Body of pancreas (tissue), 4 donors: ENCODE data around the gene C2orf74. TPM values are rescaled to one million over a fixed set of nuclear protein-coding genes. Genes with fewer than 3 reads are reported as not detected.

Experiments used
- ATAC-seq: fragments of 150-250 bp; one replicate; pipeline ENCODE4 v1.9.1; 2016
- DNase-seq, 4 donors: peaks; one replicate each; pipeline ENCODE4 v3.0.0-alpha.2; 2019
- H3K27ac ChIP-seq, 4 donors: fragments of 200-600 bp; sonication (generic); 1 replicate in 3 of 4; 2 replicates in 1 of 4; pipeline versions ENCODE4 v1.5.1 to v1.6.1; 2016 to 2019; ENCODE audit warnings: mild to moderate bottlenecking in 1 of 4, mixed read lengths in 1 of 4, moderate library complexity in 1 of 4
- H3K27me3 ChIP-seq, 2 donors: fragments of 200-600 bp; sonication (generic); one replicate each; pipeline ENCODE4 v1.6.0; 2016; ENCODE audit warnings: mild to moderate bottlenecking in 1 of 2
- H3K36me3 ChIP-seq, 2 donors: fragments of 200-600 bp; sonication (generic); replicated peaks in 1 of 2; 2 replicates each; pipeline ENCODE4 v1.5.1; 2016; ENCODE audit warnings: low read depth in 2 of 2; ENCODE audit not compliant: insufficient read depth in 1 of 2
- H3K4me1 ChIP-seq: fragments of 200-600 bp; sonication (generic); one replicate; pipeline ENCODE4 v1.6.0; 2016
- H3K4me3 ChIP-seq, 2 donors: fragments of 200-600 bp; sonication (generic); 1 replicate in 1 of 2; 2 replicates in 1 of 2; pipeline ENCODE4 v1.5.1; 2016 to 2019
- H3K9me3 ChIP-seq, 3 donors: fragments of 200-600 bp; sonication (generic); 1 replicate in 2 of 3; 2 replicates in 1 of 3; pipeline ENCODE4 v1.5.1; 2016
- POLR2A ChIP-seq, 3 donors: fragments of 450-650 bp; IDR thresholded peaks; one replicate each; pipeline ENCODE4 v1.6.1; 2016; ENCODE audit warnings: antibody characterized with exemption in 3 of 3, mild to moderate bottlenecking in 2 of 3
- WGBS, 2 donors: methylation state at CpG; one replicate each; pipeline ENCODE4 v1.1.5; 2017; 5-methylcytosine and 5-hydroxymethylcytosine counted together
- intact Hi-C: fragments of 100-400 bp; cut with DNase I; formaldehyde crosslinking; loops from one replicate; pipeline ENCODE4 v1.15.1; 2023
- total RNA-seq, 2 donors: library from RNA; depleted of rRNA; stranded (reverse); fragments of >200 nt; gene quantifications; one replicate each; pipeline ENCODE4 v1.1.0, GENCODE V29; 2016
- TF ChIP-seq, protein P1 (sequence below), 7 experiments: fragments of 450-650 bp in 4 of 7; fragments of 200-600 bp in 3 of 7; sonication (generic) in 3 of 7; IDR thresholded peaks; one replicate each; pipeline ENCODE4 v1.5.1; 2016 to 2019; ENCODE audit warnings: antibody characterized with exemption in 7 of 7

C2orf74 gene
- total RNA-seq, 2 donors from 2014 or later = 3.9 to 25.7 TPM

DNA sequence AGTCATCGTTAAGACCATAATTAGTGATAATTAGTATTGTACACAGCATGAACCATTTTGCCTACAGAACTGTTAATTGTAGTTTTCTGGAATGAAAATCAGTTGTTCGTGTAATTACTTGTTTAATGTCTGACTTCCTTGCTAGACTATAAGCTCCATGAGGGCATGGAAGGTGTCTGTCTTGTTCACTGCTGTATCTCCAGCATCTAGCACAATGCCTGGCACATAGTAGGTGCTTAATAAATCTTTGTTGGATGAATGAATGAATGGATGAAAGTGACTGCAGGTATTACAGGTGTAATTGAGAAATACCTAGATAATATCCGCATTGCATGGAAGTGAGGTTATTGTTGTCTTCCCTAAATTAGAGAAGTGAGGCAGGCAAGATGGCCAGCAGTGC, 21.8 kb downstream of the C2orf74 start:
- Histone ChIP-seq H3K4me3 (no peak overlapping the region), H3K9me3 (no peaks in the 10 kb centered on the region), H3K36me3 (peaks cover 0 to 31% of the 10 kb centered on the region in 2 donors), H3K27ac (no peak overlapping the region), H3K27me3 (no peaks in the 10 kb centered on the region), H3K4me1 (peaks cover 37% of the 10 kb centered on the region)
- ATAC-seq (no peak), DNase-seq (no peak)
- 91 to 95% methylated on average over 3 of the region's 3 CpGs for WGBS, 2 donors
- intact Hi-C loops = no loop called here
- TF ChIP-seq, protein P1, sequence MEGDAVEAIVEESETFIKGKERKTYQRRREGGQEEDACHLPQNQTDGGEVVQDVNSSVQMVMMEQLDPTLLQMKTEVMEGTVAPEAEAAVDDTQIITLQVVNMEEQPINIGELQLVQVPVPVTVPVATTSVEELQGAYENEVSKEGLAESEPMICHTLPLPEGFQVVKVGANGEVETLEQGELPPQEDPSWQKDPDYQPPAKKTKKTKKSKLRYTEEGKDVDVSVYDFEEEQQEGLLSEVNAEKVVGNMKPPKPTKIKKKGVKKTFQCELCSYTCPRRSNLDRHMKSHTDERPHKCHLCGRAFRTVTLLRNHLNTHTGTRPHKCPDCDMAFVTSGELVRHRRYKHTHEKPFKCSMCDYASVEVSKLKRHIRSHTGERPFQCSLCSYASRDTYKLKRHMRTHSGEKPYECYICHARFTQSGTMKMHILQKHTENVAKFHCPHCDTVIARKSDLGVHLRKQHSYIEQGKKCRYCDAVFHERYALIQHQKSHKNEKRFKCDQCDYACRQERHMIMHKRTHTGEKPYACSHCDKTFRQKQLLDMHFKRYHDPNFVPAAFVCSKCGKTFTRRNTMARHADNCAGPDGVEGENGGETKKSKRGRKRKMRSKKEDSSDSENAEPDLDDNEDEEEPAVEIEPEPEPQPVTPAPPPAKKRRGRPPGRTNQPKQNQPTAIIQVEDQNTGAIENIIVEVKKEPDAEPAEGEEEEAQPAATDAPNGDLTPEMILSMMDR (IDR thresholded peaks at IDR 0.05) = no peak
- no peak for TF ChIP-seq POLR2A (IDR thresholded peaks at IDR 0.05)

GRCh38 chr2:61184263-61184662, 22.3 kb downstream of the C2orf74 start:
- H3K4me3 ChIP-seq = no peak overlapping the region
- H3K27me3 ChIP-seq = no peaks in the 10 kb centered on the region
- peaks cover 0 to 31% of the 10 kb centered on the region in 2 donors for H3K36me3 ChIP-seq
- peaks cover 32% of the 10 kb centered on the region for H3K4me1 ChIP-seq
- H3K9me3 ChIP-seq = no peaks in the 10 kb centered on the region
- DNase-seq (no peak), ATAC-seq (no peak)
- 91% methylated on average over 3 of the region's 3 CpGs for WGBS, 2 donors
- no peak overlapping the region for H3K27ac ChIP-seq
- intact Hi-C loops = no loop called here
- TF ChIP-seq, protein P1 (IDR thresholded peaks at IDR 0.05) = no peak
- TF ChIP-seq POLR2A (IDR thresholded peaks at IDR 0.05) = no peak

- TF ChIP-seq, protein P1 (IDR thresholded peaks at IDR 0.05) = no peak
- no peak for TF ChIP-seq POLR2A (IDR thresholded peaks at IDR 0.05)
- DNase-seq (no peak), ATAC-seq (no peak)
- Histone ChIP-seq H3K4me1 (peaks cover 22% of the 10 kb centered on the region), H3K4me3 (no peak overlapping the region), H3K9me3 (no peaks in the 10 kb centered on the region), H3K27me3 (no peaks in the 10 kb centered on the region), H3K36me3 (peaks cover 0 to 31% of the 10 kb centered on the region in 2 donors), H3K27ac (no peak overlapping the region)
- intact Hi-C loops = no loop called here
Measured at GRCh38 chr2:61185231-61185728, 23.3 kb downstream of the C2orf74 start.

GRCh38 chr2:61187085-61187484, 25.1 kb downstream of the C2orf74 start:
- Histone ChIP-seq H3K27me3 (no peaks in the 10 kb centered on the region), H3K36me3 (peaks cover 0 to 31% of the 10 kb centered on the region in 2 donors), H3K27ac (no peak overlapping the region), H3K9me3 (no peaks in the 10 kb centered on the region), H3K4me1 (peaks cover 4% of the 10 kb centered on the region), H3K4me3 (no peak overlapping the region)
- no peak for TF ChIP-seq POLR2A (IDR thresholded peaks at IDR 0.05)
- TF ChIP-seq, protein P1 (IDR thresholded peaks at IDR 0.05) = no peak
- WGBS, 2 donors = 65 to 71% methylated on average over 4 of the region's 4 CpGs
- ATAC-seq (no peak), DNase-seq (no peak)
- intact Hi-C loops = no loop called here
